Activated naive CD8-positive, alpha-beta T cell treated with anti-CD3 and anti-CD28 coated beads, Interleukin-2, amount 50 U/mL, for 16 hours (primary cell): ENCODE measurements around the gene OR4D10.
"Not testable (repeated sequence)": the region's sequence is repeated elsewhere in the genome, so short reads cannot be mapped to it uniquely, and the experiment has no call there.

Experiments
- DNase-seq: peaks from one replicate; pipeline ENCODE4 v3.0.0-alpha.2; 2020; ENCODE audit warnings: low read depth, low spot score

The OR4D10 gene

DNA sequence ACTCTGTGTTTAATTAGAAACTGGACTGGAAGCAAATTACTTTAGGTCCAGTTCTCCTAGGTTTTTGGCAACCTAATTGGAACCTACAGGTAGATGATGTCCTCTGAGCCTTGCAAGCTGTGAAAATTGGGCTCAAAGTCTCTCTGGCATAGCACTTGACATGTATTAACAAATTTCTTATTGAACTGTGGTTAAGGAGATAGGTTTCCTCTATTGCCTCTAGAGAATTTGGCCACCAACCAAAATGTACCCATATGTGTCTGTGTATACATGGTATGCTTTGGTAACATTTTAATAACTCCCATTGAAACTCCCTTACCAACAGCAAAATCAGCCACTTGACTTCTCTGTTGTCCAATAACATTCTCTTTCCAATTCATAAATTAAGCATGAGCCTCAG is at the start of gene OR4D10:
OR4D10 (plus strand) TSS at position 301 of the 400 bp plus-strand sequence. CDS start 4,115 bp downstream, outside the sequence.
- no peak for DNase-seq

DNA sequence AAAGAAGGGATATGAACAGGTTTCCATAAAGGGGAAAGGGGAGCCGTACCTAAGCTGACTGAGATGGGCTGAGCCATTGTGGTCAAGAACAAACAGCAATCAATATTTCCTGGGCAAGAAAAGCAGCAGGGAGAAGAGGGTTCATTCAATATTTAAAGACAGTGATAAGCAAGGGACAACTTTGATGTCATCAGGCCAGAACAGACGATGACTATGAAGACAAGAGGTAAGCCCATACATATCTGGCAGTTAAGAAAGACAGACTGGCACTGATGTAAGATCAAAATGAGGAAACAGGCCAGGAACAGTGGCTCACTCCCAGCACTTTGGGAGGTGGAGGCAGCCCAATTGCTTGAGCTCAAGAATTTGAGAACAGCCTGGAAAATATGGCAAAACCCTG is 49.3 kb upstream of the OR4D10 start:
- no peak for DNase-seq

DNA sequence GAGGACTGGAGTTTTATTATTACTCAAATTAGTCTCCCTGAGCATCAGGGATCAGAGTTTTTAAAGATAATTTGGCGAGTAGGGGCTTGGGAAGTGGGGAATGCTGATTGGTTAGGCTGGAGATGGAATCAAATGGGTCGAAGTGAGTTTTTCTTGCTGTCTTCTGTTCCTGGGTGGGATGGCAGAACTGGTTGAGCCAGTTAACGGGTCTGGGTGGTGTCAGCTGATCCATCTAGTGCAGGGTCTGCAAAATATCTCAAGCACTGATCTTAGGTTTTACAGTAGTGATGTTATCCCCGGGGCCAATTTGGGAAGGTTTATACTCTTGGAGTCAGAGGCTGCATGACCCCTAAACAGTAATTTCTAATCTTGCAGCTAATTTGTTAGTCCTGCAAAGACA is 48.0 kb upstream of the OR4D10 start:
- DNase-seq, result no peak

DNA sequence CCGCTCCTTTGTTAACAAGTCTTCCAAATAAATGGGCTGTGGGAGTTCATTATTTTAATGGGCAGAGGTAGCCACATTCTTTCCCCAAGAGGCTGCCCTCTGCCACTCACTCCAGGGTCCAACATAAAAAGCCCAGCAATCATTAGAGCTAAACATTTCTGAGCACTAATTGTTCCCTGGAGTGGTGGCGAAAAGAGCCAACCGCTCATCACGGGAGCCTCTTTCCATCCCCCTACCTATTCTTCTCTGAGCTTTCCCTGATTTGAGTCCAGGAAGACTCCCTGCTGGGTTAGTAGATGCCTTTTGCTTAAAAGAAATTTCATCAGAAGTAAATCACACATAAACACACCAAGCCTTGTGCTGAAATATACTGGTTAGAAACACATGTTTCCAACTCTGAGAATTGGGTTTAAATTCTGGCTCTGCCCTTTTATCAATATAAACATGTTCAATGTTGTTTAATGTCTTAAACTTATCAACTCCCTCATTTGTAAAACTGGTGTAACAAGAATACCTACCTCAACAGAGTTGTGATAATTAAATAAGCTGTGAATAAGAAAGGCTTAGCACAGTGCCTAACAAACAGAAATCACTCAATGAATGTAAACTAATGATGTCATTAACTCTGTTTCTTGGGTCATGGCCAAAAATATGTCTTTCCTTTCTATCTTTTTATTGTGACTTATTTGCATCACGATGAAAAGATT is 46.6 kb upstream of the OR4D10 start, which contains the start of gene OR5A2:
OR5A2 (minus strand) TSS at position 53 of the 707 bp plus-strand sequence. CDS start 3,460 bp downstream, outside the sequence.
- no peak for DNase-seq

DNA sequence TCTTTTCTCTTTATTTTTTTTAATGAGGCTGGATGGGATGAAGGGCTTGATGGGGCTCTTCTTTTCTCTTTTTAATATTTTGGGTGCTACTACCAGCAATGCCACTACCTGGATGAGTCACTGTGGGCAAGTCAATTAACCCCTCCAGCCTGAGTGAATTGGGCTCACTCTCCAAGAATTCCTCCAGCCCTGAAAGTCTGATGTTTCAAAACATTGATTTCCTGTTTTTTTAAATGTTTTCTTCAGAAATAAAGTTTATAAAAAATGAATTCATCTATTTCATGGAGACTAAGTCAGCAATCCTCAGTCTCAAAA is 46.1 kb upstream of the OR4D10 start:
- no peak for DNase-seq

DNA sequence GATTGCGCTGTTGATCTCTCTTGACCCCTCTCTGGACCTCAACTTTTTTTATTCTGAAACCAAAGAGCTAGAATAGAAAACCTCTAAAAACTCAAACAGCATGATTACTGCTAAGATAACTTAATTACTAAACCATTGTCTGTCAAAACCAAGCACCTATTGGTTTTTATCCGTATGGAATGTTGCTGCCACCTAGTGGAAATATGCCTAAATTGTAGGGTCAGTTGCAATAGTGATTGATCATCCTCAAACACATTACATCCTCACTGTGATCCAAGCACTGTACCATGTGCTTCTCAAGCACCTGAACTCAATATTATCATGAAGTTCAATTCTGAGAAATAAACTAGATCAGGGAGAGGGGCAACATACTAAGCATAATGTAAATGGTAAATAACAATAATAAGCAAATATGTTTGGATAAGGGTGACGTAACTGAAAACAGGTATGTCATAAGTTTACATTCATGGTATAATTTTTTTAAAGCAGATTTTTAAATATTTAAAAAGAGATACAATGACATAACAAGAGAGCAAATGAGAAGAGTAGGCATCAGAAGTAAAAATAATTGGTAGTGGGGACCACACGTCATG is 43.1 kb upstream of the OR4D10 start:
- no peak for DNase-seq

DNA sequence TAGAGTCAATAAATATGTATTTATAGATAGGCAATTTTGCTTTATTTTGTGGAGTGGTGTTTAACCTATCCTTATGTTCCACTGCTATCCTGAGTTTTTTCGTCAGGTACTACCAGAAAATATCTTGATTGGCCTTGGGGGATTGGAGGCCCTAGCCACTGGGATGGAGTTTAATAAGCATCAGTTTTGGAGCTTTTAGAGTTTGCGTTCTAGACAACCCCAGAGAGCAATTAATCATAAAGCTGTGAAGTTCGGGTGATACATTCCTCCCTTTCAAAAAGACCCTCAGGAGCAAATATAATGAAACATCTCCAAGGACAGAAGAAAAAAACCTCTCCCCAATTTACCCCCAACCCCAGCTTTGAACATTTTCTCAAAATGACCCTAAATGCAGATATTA is 36.9 kb upstream of the OR4D10 start, which contains the start of gene OR5A1:
OR5A1 (plus strand) TSS at position 301 of the 400 bp plus-strand sequence. CDS start 6,700 bp downstream, outside the sequence.
- no peak for DNase-seq

DNA sequence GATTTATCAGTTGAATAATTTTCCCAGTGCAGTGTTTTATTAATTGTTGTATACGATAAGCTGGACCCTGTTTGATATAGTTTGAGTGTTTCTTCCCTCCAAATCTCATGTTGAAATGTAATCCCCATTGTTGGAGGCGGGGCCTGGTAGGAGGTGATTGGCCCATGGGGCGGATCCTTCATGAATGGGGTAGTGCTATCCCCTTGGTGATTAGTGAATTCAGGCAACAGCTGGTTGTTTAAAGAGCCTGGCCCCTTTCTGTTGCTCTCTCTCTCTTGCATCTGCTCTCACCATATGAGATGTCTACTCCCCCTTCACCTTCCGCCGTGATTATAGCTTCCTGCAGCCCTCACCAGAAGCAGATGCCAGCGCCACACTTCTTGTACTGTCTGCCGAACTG is 35.3 kb upstream of the OR4D10 start:
- no peak for DNase-seq

DNA sequence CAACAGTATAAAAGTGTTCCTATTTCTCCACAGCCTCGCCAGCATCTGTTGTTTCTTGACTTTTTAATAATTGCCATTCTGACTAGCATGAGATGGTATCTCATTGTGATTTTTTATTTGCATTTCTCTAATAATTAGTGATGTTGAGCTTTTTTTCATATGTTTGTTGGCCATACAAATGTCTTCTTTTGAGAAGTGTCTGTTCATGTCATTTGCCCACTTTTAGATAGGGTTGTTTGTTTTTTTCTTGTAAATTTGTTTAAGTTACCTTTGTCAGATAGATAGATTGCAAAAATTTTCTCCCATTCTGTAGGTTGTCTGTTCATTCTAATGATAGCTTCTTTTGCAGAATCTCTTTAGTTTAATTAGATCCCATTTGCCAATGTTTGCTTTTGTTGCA is 27.5 kb upstream of the OR4D10 start:
- DNase-seq, result not testable (repeated sequence)

DNA sequence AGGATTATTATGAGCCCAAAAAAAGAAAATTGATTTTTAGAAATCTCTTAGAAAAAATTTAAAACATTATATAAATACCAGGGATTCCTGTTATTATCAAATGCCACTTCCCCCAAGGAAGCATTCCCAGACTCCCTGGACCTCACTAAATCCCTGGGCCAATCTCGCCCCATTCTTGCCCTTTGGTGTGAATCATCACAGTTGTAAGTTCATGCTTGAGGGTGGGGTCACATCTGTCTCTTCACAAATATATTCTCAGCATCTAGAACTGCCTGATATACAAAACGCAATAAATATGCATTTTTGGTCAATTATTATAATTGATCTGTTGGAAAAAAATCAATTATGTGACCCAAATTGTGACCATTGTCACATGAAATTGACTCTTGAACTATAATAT is 24.6 kb upstream of the OR4D10 start:
- DNase-seq, result no peak

DNA sequence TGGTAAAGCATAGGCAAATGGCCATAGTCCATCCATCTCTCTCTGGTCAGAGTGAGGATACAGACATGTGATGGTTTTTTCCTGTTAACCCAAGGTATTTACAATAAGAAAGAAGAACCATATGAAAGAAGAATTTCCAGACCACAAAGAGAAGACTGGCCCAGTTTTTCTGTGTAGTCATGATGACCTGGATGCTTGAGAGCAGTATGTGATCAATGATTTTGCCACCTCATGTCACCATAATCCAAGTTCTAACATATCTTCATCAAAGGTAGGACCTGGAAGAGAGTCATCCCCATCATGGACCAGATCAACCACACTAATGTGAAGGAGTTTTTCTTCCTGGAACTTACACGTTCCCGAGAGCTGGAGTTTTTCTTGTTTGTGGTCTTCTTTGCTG is 16.5 kb upstream of the OR4D10 start, which contains the start of gene OR4D6:
OR4D6 (plus strand) TSS at position 301 of the 400 bp plus-strand sequence; CDS start at position 301, 0 bp downstream.
- no peak for DNase-seq

DNA sequence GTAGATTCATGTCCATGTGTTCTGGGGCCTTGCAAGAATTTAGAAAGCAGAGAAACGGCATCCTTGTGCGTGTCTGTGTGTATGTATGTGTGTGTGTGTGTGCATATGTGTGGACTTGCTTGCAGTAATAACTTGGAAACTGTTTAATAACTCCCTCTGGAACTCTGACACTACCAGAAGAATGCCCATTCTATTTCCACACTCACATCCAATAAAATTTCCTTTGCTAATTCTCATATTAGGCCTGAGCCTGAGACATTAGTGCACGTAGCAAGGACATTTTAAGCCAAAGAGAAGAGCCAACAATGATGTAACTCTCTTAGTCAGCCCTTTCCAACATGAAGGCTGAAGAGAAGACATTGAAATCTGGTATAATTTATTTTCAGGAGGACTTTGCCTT is 13.2 kb upstream of the OR4D10 start:
- no peak for DNase-seq

DNA sequence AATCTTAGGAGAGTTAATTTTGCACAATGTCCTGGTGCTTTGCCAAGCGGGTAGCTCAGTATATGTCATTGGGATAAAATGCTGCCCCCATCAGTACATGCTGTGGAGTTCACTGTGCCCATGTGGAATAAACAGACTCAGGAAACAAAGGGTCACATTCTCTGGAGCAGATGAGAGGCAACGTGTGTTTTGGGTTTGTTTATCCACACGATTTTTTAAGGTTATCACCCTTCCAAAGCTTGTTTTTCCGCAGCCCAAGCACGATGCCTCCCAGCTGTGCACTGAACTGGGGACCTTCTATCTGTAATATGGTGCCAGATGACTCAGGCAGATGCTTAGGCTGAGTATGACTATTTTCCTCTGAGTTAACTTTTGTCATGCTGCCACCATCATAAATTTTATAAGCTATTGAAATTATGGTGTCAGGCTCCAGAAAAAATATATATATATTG is 9.9 kb upstream of the OR4D10 start:
- DNase-seq, result no peak

DNA sequence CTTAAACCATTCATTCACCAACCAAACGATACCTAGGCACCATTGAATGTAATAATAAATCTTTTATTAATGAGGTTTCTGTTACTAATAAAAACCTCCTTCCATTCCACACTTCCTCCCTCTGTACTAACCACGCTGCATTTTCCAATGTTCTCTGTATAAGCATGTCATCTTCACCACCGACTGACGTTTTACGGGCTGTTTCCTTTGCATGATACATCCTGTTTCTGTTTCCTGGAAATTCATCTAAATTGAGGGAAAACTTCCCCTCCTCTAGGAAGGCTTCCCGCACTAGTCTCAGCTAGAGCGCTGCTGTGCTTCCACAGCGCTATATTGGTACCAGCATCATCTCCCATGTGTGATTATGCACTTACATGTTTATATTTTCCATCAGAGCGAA is 2.1 kb downstream of the OR4D10 start:
- DNase-seq, result no peak

DNA sequence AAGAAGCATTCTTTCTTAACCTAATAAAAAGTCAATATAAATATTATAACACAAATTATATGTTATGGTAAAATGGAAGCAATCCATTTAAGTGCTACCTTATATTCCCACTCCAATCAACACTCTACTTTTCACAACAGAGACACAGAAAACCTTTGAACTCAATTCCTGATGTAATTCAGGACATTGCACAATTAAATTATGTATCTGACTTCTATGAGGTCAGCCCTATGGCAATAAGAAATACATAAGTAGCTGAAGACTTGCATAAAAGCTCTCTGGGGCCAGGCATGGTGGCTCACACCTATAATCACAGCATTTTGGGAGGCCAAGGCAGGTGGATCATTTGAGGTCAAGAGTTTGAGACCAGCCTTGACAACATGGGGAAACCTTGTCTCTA is 6.8 kb downstream of the OR4D10 start:
- no peak for DNase-seq

DNA sequence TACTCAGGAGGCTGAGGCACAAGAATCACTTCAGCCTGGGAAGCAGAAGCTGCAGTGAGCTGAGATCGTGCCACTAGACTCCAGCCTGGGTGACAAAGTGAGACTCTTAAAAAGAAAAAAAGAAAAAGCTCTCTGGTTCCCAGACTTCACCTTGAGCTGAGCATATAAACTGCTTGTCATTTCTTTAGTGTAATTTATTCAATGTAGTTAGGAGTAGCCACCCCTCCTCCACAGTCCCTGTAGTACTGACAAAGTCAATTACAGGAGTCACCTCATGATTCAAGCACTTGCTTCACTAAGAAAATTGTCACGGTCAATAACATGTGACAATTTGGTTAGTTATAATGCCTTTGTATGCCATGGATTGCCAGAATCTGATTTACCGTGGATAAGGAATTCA is 7.2 kb downstream of the OR4D10 start:
- DNase-seq, result no peak

DNA sequence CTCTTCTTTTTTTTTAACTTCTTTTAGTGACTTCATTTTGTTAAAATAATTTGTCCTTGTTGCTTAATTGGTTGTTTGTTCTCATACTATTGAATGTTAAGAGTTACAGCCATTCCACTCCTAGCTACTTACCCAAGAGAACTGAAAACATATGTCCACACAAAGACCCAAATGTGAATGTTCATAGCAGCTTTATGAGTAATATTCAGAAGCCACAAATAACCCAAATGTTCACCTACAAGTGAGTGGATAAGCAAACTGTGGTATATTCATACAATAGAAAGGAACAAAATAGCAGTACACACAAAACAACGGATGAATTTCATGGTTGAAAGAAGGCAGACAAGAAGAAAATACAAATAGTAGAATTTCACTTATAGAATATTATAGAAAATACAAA is 28.8 kb downstream of the OR4D10 start:
- DNase-seq, result no peak

DNA sequence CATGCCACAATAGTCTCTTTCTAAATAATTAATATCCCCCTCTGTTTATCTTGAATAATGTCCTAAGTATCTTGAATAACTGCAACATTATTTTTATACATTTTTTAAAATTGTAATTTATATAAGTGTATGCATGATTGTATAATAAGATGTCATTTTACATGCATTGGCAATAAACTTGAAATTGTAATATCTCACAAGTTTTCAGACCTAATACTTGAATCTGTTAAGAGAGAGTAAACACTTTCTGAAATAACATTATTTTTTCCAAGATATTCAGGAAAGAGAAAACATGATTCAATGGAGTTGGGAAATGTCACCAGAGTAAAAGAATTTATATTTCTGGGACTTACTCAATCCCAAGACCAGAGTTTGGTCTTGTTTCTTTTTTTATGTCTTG is 30.2 kb downstream of the OR4D10 start, which contains the start of gene OR4D11:
OR4D11 (plus strand) TSS at position 301 of the 400 bp plus-strand sequence; CDS start at position 301, 0 bp downstream.
- DNase-seq, result no peak

DNA sequence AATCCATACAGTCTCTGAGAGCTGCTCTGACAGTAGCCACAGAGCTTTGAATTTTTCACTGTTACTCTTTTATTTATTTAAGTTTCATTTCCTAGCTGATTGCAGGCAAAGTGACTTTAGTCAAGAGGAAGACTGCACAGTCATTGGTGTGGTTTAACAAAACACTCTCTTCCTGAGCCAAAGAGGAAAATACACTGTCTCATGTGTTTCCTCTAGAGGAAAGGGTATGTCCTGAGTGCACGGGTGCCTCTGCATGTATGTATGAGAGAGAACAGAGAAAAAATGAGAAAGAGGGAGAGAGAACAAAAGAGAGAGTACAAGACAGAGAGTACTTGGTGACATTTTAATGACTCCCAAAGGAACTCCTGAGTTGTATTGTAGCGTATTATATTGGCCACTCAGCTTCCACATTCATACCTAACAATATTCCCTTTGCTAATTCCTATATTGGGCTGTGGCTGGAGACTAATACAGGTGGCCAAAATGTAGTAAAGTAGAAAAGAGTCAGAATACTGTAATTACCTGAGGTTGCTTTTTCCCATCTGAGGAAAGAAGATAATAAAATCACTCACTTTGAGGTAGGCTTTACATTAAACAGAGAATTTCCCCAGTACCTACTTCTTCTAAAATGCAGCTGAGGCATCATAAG is 38.0 kb downstream of the OR4D10 start, which contains the start of gene OR4D9:
OR4D9 (plus strand) TSS at position 599 of the 649 bp plus-strand sequence. CDS start 3,374 bp downstream, outside the sequence.
- DNase-seq, result no peak

DNA sequence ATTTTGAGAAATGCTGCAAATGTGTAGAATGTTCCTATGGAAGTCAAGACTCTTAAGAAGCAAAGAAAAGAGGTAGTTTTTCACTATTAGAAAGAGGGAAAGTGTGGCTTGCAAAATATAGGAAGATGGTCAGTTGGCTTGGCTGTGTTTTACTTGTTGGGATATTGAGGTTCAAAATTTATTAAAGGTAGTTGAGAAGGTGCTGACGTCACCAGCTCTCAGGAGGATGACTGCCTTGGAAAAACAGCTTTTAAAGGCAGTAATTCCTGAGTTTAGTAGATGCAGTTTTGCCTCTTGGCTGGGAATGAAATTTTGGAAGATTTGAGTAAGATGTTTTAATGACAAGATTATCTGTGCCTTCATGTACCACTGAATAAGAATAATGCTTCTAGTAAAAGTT is 38.6 kb downstream of the OR4D10 start:
- DNase-seq, result no peak

DNA sequence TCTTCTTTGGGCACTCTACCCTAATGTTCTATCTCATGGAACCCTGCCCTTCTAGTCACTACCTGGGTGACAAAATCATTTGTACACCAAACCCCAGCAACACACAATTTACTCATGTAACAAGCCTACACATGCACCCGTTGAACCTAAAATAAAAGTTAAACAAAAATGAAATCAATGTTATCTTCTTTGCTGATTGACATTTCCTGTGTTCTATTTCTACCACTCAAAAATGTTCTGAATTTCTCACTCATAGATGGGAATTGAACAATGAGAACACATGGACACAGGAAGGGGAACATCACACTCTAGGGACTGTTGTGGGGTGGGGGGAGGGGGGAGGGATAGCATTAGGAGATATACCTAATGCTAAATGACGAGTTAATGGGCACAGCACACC is 47.0 kb downstream of the OR4D10 start:
- not testable (repeated sequence) for DNase-seq

DNA sequence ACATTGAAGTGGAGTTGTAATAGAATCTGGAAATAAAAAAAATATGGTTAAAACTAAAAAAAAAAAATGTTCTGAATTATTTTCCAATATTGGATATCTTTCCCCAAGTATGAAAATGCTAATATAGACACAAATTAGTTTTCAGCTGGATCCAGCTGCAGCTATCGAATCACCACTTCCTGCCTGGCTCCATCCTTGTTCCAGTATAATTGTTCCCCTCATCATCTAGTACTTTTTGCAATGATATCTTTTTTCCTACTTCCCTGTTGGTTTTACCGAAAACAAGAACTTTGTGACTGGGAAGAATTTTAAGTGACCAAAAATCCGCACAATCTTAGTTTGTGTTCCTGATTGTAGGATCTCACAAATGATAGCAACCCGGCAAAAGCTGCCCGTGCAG is 47.6 kb downstream of the OR4D10 start:
- DNase-seq, result no peak
